ENCODE measurements around the gene DAB2.

The DAB2 gene

DNA sequence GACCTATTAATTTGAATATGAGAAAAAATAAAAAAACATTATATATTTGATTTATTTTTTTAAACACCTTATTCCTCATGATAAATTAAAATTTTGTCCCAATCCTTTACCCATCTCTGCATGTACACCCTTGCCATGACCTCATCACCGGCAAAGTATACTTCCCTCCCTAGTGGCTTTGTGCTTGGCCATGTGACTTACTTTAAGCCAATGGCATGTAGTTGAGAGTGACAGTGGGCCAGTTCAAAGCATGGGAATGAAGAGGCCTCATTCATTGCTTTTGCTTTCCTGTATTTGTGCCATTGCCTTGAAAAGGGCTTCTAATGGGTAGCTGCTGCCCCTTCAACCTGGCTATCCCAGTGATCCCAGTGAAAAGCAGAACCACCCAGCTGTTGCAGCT, 91.7 kb downstream of the DAB2 start:
- DNase-seq (ENCODE audit: low read depth), result no peak
- H3K4me3 ChIP-seq (ENCODE audit: low read depth, low read length), result no peak overlapping the region
- TF ChIP-seq, protein P1, sequence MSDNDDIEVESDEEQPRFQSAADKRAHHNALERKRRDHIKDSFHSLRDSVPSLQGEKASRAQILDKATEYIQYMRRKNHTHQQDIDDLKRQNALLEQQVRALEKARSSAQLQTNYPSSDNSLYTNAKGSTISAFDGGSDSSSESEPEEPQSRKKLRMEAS (IDR thresholded peaks at IDR 0.05; ENCODE audit: low read depth, low read length), result no peak
- TF ChIP-seq MYC (IDR thresholded peaks at IDR 0.05; ENCODE audit: low read depth, low read length) (no peak), POLR2A (IDR thresholded peaks at IDR 0.05; ENCODE audit: extremely low read depth, insufficient read length) (no peak)
- TF ChIP-seq, protein P2, sequence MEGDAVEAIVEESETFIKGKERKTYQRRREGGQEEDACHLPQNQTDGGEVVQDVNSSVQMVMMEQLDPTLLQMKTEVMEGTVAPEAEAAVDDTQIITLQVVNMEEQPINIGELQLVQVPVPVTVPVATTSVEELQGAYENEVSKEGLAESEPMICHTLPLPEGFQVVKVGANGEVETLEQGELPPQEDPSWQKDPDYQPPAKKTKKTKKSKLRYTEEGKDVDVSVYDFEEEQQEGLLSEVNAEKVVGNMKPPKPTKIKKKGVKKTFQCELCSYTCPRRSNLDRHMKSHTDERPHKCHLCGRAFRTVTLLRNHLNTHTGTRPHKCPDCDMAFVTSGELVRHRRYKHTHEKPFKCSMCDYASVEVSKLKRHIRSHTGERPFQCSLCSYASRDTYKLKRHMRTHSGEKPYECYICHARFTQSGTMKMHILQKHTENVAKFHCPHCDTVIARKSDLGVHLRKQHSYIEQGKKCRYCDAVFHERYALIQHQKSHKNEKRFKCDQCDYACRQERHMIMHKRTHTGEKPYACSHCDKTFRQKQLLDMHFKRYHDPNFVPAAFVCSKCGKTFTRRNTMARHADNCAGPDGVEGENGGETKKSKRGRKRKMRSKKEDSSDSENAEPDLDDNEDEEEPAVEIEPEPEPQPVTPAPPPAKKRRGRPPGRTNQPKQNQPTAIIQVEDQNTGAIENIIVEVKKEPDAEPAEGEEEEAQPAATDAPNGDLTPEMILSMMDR (IDR thresholded peaks at IDR 0.05; ENCODE audit: low read depth, low read length), result no peak

DNA sequence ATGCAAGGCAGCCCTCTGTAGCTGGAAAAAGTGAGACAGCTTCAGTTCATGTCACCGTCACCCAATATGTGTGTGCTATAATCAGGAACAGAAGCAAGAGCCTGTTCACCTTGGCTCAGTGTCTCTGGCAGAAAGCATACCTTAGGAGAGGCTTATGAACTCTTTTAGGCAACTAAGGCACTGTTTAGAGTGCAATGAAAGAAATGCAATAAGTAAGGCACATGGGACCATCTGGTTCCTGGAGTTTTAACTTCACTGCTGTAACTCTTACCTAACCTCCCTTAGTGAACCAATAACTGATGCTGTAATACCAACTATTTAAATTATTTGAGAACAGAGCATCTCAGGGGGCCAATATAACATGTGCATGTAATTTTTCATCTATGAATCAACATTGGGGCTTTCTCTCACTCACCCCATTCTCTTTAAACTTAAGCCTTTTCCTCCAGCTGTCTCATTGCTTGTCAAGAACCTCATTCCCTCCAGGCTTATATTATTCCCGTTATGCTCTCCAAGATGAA, 92.9 kb downstream of the DAB2 start:
- no peak for DNase-seq (ENCODE audit: low read depth)
- no peak overlapping the region for H3K4me3 ChIP-seq (ENCODE audit: low read depth, low read length)
- TF ChIP-seq MYC (IDR thresholded peaks at IDR 0.05; ENCODE audit: low read depth, low read length), result no peak
- no peak for TF ChIP-seq POLR2A (IDR thresholded peaks at IDR 0.05; ENCODE audit: extremely low read depth, insufficient read length)
- TF ChIP-seq, protein P1 (IDR thresholded peaks at IDR 0.05; ENCODE audit: low read depth, low read length), result no peak
- TF ChIP-seq, protein P2 (IDR thresholded peaks at IDR 0.05; ENCODE audit: low read depth, low read length), result no peak

DNA sequence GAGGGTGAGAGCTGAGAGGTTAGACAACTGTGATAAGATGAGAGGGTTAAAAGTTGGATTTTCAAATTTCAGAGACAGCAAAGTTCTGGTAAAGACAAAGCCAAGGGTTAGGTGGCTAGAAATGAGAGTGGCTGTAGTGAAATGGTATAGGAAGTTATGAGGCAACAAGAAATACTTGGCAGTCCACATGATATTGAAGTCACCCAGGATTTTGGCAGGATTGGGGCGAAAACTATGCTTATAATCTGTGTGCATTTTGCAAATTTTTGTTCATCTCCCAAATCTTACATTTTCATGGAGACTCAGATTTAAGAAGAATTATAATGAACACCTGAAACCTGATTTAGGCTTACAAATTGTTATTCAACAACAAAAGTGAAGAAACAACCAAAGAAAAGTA, 96.0 kb downstream of the DAB2 start:
- TF ChIP-seq POLR2A (IDR thresholded peaks at IDR 0.05; ENCODE audit: extremely low read depth, insufficient read length) (no peak), MYC (IDR thresholded peaks at IDR 0.05; ENCODE audit: low read depth, low read length) (no peak)
- TF ChIP-seq, protein P2 (IDR thresholded peaks at IDR 0.05; ENCODE audit: low read depth, low read length), result no peak
- TF ChIP-seq, protein P1 (IDR thresholded peaks at IDR 0.05; ENCODE audit: low read depth, low read length), result no peak
- H3K4me3 ChIP-seq (ENCODE audit: low read depth, low read length), result no peak overlapping the region
- DNase-seq (ENCODE audit: low read depth), result no peak

DNA sequence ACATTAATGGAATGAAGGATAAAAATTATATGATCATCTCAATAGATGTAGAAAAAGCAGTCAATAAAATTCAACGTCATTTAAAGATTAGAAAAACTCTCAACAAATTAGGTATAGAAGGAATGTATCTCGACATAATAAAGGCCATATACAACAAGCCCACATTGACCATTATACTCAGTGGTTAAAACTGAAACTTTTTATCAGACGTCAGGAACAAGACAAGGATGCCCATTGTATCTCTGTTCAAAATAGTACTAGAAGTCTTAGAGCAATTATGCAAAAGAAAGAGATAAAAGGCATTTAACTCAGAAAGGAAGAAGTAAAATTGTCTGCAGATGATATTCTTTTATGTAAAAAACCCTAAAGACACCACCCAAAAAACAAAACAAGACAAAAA, 101.2 kb downstream of the DAB2 start:
- DNase-seq (ENCODE audit: low read depth), result no peak
- no peak overlapping the region for H3K4me3 ChIP-seq (ENCODE audit: low read depth, low read length)
- no peak for TF ChIP-seq MYC (IDR thresholded peaks at IDR 0.05; ENCODE audit: low read depth, low read length)
- TF ChIP-seq, protein P2 (IDR thresholded peaks at IDR 0.05; ENCODE audit: low read depth, low read length), result no peak
- TF ChIP-seq POLR2A (IDR thresholded peaks at IDR 0.05; ENCODE audit: extremely low read depth, insufficient read length), result no peak
- TF ChIP-seq, protein P1 (IDR thresholded peaks at IDR 0.05; ENCODE audit: low read depth, low read length), result no peak

All from NB4 (cell line).